Stimulated activated CD8-positive, alpha-beta memory T cell treated with anti-CD3 and anti-CD28 coated beads, Interleukin-15, amount 100 ng/mL, for 24 hours (primary cell): ENCODE measurements around the gene HIP1.

Experiments
- DNase-seq: peaks from one replicate; pipeline ENCODE4 v3.0.0-alpha.2; 2020; ENCODE audit warnings: low read depth

The HIP1 gene

DNA sequence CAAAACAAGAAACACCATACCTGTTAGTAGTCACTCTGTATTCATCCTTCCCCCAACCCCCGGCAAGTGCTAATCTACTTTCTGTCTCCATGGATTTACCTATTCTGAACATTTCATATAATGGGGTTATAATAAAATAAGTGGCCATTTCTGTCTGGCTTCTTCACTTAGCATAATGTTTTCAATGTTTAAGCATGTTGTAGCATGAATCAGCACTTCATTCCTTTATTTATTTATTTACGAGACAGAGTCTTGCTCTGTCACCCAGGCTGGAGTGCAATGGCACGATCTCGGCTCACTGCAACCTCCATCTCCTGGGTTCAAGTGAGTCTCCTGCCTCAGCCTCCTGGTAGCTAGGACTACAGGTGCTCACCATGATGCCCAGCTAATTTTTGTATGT, 69.2 kb downstream of the HIP1 start:
- DNase-seq: no peak

DNA sequence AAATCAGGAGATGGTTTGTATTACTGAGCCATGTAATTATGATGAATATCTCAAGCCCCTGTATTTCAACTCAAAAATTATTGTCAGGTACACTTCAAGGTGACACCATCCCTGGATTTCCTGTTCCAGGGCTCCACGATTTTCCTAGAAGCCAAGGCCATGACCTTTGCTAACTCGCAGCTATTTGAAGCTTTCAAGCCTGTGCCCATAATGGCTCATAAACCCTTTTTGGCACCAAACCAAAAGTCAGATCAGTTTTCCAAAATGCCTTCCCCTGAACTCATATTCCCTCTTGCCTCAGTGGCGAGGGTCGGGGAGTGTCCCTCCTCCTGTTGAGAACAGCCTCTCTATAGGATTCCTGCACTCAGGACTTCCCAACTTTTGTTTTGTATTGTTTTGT, 70.8 kb downstream of the HIP1 start:
- DNase-seq: no peak

DNA sequence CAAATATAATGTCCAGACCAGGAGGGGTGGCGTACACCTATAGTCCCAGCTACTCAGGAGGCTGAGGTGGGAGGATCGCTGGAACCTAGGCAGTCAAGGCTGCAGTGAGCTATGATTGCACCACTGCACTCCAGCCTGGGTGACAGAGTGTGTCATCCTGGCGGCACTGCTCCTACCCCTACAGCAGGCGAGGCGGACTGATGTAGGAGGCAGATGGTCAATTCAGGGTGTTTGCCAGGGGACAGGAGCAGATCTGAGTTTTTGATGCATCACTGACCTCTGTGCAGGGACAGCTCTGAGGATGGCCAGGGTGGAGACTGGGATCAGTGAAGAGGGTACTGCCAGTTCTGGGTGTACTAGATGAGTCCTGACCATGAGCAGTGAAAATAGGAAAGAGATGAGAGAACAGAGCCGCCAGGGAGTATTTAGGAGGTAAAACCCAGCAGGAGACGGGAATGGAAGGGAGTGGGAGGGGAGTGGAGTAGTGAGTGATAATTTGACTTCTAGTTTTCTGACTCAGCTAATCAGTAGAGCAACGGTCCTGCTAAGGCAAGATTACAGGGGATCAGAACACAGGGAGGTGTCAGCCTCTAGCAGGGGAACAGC, 75.3 kb downstream of the HIP1 start:
- no peak for DNase-seq

DNA sequence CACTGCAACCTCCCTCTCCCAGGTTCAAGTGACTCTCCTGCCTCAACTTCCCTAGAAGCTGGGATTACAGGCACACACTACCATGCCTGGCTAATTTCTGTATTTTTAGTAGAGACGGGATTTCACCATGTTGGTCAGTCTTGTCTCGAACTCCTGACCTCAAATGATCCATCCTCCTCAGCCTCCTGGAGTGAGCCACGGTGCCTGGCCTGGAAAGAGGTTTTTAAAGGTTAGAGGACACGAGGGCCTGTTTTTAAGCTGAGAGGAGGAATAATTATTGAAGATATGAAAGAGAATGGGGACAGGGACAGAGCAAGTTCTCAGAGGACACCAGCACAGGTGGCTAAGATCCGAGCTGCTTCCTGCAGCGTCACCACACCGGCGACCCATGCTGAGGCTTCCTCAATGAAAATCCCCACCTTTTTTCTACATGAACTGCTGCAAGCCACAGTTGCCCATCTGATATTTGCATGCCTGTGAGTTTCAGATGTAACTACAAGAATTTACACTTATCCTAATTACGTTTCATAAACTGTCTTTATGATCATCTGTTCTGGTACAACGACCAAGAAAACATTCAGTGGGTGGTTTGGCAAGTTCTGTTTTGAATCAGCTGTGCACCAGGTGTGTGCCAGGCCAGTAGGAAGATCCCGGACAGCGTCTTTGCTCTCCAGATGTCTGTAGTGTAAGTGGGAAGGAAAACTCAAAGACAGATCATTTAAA, 76.0 kb downstream of the HIP1 start:
- DNase-seq: no peak

DNA sequence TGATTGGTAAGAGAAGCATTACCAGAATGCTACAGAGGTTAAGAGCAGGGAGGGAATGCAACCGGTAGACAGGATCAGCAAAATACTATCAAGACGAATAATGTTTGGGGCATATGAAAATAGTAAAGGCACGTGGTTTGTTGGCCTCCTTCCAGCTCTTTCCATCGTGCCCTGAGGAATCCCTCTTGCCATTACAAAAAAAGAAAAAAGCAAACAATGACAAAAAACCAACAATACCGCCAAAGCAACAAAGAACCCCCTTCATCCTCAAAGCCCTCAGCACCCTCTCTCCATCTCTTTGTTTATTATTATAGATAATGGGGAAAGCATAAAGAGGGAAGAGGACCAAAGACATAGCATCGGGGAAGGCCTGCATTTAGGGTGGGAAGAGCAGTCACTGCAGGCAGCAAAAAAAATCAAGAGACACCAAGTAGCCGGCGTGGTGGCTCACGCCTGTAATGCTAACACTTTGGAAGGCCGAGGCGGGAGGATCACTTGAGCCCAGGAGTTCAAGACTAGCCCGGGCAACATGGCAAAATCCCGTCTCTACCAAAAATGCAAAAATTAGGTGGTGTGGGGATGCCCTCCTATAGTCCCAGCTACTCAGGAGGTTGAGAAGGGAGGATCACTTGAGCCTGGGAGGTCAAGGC, 78.0 kb downstream of the HIP1 start:
- no peak for DNase-seq

DNA sequence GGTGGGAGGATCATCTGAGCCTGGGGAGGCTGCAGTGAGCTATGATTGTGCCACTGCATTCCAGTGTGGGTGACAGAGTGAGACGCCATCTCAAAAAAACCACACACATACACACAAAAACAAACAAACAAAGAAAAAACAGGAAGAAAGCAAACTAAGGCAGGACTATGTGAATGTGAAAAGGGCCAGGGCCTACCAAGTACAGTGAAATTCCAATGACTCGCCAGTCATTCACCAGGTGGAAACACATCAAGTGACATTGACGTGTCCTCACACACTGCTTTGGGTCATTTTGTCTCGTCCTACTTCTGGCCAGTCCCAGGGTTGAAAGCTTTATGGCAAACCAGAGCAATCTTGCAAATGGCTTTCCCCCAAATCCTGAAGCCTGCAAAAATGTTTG, 79.9 kb downstream of the HIP1 start:
- DNase-seq: no peak

DNA sequence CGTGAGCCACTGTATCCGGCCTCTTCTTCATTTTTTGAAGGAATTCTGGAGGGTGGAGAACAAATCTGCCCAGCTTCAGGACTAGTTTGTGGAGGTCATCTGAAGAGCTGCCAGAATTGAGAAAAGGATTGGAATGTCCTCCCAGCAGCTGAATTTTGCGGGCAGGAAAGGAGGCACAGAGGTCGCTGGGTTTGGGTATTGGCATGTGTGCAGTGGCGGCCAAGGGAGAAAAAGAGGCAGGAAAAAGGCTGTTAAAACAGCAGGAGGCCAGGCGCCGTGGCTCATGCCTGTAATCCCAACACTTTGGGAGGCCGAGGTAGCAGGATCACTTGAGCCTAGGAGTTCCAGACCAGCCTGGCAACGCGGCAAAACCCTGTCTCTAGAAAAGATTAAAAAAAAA, 80.4 kb downstream of the HIP1 start:
- no peak for DNase-seq

DNA sequence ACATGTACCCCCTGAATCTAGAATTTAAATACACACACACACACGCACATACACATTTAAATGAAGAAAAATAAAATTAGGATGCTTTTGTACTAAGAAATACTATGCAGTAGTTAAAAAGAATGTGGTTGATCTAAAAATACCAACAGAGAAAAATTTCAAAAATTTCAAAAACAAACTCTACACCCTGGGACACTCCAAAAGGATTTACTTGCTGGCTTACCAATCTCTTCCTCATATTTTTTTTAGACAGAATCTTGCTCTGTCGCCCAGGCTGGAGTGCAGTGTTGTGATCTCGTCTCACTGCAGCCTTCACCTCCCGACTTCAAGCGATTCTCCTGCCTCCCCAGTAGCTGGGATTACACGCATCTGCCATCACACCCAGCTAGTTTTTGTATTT, 80.9 kb downstream of the HIP1 start:
- no peak for DNase-seq

DNA sequence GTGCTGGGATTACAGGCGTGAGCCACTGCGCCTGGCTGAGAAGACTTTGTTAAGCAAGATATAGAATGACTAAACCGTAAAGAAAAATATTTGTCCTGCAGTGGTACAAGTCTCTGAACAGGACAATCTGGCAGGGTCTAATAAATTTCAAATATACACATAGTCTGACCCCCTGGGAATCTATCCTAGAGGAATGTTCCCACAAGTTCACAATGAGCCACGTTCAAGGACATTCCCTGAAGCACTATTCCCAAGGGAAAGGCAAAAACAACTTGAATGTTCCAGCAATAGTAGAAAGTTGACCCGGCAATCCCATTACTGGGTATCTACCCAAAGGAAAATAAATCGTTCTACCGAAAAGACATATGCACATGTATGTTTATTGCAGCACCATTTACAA, 82.0 kb downstream of the HIP1 start:
- no peak for DNase-seq

DNA sequence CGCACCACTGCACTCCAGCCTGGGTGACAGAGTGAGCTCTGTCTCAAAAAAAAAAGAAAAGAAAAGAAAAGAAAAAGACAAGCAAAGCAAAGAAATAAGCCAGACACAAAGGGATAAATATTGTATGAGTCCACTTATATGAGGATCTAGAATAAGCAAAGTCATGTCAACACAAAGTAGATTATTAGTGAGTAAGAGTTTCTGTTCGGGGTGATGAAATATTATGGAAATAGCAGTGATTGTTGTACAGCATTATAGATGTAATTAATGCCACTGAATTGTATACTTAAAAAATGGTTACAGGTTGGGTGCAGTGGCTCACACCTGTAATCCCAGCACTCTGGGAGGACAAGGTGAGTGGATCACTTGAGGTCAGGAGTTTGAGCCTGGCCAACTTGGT, 83.2 kb downstream of the HIP1 start:
- DNase-seq: no peak

DNA sequence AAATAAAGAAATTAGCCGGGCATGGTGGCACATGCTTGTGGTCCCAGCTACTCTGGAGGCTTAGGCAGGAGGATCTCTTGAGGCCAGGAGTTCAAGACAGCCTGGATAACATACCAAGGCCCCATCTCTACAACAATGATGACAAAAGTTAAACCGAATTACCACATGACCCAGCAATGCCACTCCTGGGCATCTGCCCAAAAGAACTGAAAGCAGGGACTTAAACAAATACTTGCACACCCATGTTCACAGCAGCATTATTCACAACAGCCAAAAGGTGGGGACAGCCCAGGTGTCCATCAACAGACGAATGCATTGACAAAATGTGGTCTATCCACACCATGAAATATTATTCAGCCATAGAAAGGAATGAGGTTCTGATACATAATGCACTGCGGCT, 83.9 kb downstream of the HIP1 start:
- DNase-seq: no peak

DNA sequence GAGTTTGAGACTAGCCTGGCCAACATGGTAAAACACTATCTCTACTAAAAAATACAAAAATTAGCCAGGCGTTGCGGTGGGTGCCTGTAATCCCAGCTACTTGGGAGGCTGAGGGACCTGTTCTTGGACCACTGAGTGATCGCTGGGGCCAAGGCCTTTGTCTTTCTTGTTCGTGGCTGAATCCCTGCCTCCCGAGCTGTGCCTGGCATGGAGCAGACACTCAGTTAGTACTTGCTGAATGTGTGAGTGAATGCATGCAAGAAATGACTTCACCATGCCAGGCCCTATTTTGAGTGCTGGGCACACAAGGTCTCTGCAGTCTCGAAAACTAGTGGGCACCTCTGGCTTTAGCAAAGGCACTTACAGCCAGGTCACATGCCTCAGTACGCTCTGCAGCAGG, 85.1 kb downstream of the HIP1 start:
- no peak for DNase-seq

DNA sequence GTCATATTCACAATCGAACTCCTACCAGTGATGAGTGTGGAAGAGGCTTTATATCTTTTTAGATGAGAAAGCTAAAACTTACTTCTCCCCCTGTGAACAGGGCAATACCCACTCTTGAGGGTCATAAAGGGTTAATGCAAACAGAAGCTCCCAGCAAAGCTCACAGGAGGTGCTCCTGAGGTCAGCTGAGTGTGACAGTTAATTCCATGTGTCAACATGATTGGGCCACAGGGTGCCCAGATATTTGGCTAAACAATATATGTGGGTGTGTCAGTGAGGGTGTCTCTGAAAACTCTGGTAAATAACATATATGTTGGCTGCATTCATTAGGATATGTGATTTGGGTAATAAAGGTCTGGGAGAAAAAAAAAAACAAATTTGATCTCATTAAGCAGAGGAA, 86.0 kb downstream of the HIP1 start:
- no peak for DNase-seq

DNA sequence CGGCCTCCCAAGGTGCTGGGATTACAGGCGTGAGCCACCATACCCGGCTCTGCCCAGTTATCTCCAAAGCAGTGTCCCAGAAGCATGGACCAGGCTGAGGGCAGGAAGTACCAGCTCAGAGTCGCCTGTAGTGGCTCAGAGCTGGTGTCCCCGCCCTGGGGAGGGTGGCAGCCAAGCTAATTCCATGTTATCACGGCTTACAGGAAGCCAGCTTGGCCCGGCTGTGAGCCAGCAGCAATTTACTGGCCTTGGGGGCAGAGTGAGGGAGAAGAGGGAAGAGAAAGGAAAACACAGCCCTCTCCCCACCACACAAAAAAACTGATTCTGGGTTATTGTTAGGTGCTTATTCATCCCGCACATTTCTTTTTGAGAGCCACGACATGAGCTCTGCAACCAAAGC, 88.1 kb downstream of the HIP1 start:
- no peak for DNase-seq

DNA sequence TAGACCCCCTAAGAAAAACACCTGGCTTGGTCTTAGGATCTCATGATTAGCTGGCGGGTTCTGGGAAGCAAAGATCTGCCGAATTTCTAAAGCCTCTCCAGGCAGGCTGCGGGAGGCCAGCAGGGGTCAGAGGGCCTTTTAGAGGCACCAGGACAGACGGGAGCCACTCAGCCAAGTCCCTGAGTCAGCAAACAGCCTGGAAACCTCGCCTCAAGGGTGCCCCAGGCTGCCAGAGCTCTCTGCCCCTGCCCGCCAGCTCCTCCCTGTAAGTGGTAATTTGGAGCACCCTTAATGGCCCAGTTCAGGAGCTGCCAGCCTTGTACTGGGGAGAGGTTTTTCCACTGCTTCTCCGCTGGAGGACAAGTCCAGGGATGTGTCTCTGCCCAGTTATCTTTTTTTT, 88.7 kb downstream of the HIP1 start:
- DNase-seq: no peak

DNA sequence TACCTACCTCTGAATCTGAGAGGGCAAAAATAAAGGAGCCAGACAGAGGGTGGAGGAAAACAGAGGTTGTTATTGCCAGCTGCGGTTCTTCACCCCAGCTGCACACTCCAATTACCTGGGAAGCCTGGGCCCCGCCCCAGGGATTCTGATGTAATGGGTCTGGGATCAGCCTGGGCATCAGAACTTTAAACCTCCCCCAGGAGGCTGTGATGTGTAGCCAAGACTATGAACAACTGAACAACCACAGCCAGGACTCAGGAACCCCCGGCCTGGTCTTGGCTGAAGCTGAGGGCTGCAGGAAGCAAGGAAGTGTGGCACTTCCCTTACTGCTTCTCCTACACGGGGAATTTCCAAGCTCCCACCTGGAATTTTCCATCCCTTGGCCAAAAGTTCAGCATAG, 89.3 kb downstream of the HIP1 start:
- no peak for DNase-seq

DNA sequence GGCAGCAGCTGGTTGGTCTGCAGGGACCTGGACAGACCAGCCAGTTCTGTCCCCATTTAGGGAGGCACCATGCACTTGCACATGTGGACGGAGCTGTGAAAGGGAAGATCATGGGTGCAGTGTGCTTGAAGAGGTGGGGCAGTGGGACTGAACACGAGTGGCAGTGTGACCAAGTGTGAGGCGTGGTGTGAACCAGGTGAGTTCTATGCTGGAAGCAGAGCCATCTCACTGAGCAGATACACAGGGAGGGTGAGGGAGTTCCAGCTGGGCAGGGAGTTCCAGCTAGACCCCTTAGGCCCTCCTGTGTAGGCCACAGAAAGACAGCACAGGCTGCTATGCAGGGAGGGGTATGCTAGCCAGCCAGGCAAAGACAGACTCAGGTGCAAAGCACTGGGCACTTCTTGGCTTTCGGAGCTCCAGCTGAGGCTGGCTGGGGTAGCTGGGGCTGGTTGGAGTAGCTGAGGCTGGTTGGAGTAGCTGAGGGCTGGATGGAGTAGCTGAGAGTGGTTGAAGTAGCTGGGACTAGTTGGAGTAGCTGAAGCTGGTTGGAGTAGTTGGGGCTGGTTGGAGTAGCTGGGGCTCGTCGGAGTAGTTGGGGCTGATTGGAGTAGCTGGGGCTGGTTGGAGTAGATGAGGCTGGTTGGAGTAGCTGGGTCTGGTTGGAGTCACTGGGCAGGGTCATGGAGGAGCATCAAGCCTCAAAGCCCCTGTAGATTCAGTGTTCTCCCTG, 90.9 kb downstream of the HIP1 start:
- no peak for DNase-seq

DNA sequence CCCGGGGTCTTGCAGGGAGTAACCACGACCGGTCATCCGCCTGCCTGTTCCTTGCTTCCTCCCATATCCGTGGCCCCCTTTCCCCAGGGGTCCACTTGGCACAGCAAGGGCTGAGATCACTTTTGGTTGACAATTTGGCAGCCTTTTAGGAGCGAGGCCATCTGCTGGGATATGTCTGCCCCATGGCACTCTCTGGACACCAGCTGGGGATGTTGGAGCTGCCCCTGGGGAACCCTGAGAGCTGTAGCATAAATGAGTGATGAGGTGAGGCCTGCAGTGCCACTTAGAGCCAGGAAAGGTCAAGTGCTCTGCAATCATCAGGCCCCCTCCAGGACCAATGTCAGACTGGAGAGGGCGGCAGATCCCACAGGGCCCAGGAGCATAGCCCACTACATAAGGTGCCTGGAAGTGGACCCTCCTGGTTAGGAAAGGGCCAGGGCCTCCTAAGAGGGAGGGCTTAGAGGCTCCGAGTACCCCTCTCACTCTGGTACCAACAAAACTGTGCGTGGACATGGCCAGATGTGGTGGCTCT, 92.1 kb downstream of the HIP1 start:
- no peak for DNase-seq

DNA sequence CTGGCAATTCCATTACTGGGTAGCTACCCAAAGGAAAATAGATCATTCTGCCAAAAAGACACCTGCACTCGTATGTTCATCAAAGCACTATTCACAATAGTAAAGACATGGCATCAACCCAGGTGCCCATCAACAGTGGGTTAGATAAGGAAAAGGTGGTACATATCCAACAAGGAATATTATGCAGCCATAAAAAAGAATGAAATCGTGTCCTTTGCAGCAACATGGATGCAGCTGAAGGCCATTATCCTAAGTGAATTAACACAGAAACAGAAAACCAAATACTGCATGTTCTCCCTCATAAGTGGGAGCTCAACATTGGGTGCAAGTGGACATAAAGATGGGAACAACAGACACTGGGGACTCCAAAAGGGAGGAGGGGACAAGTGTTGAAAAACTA, 93.2 kb downstream of the HIP1 start:
- no peak for DNase-seq

DNA sequence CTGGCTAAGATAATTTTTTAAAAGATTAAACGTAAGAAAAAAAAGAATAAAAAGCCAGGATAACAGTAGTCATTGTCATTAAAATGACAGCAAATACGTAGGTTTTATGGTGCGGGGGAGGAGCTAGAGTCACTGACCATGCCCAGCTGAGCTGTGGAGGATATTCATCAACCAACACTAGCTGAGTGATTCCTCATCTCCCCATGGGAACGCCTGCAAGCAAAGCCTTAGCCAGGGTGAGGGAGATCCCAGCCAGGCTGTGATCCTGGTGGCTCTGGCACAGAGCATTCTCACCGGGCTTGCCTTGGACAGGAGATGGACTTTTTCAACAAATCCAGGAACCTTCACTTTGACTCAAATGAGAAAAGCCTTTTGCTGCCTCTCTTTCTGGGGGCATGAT, 94.2 kb downstream of the HIP1 start:
- no peak for DNase-seq

DNA sequence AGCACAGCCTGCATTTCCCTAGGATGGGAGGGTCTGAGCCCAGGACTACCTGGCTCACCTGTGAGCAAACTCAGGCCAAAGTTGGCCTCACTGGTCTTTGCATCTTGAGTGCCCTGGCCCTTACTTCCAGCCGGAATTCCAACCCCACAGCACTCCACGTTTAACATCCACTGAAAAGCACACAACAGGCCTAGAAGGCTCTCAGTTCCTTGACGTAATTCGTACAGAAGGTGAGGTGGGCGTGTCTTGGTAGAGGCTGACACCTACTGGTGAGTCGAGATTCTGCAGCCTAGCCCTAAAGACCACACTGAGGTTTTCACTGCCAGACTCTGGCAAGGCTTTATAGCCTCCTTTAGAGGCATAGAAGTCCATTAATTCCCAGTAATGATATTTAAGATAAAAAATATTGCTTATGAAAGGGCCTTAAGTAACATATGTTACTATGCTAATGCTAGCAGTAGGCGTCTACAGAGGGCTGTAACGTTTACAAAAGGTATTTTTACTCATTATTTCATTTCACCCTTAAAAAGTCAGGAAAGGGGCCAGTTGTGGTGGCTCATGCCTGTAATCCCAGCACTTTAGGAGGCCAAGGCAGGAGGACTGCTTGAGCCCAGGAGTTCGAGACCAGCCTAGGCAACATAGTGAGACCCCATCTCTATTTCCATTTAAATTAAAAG, 95.8 kb downstream of the HIP1 start:
- DNase-seq: peak; percentile 26

DNA sequence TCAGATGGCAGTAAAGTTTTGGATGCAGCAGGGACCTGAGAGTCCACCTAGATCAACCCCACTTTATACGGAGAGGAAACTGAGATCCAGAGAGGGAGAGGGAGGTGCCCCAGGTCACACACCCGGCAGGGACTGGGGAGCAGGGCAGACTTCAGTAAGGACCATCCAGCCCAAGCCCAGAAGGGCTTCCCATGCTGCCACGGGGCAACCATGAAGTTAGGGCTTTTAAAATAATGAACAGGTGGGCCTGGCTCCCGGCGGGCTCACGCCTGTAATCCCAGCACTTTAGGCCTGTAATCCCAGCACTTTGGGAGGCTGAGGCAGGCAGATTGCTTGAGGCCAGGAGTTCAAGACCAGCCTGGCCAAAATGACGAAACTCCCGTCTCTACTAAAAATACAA, 98.5 kb downstream of the HIP1 start:
- no peak for DNase-seq

DNA sequence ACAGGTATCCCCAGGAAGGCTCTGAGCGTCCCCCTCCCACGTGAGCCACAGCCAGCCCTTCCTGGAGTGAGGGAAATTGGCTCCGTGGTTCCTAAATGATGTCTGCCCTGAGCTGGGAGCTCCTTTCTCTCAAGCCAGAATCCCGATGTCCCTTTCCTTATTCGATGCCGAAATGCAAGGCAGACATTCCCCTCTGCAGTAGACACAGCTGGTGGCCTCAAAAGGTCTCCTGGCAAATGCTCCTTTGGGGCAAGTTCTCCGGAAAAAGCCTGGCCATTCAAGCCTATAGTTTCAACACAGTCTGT, 98.9 kb downstream of the HIP1 start:
- no peak for DNase-seq
